SH-SY5Y (cell line): ENCODE results near the gene CFAP97.

Source experiments
- GATA2 ChIP-seq: IDR thresholded peaks from 2 replicates; pipeline ENCODE4 v1.6.1; 2011; ENCODE audit warnings: mild to moderate bottlenecking, low read depth, low read length
- GATA3 ChIP-seq: IDR thresholded peaks from 2 replicates; pipeline ENCODE4 v1.6.1; 2011; ENCODE audit warnings: low read depth, mild to moderate bottlenecking, low read length, moderate library complexity

DNA sequence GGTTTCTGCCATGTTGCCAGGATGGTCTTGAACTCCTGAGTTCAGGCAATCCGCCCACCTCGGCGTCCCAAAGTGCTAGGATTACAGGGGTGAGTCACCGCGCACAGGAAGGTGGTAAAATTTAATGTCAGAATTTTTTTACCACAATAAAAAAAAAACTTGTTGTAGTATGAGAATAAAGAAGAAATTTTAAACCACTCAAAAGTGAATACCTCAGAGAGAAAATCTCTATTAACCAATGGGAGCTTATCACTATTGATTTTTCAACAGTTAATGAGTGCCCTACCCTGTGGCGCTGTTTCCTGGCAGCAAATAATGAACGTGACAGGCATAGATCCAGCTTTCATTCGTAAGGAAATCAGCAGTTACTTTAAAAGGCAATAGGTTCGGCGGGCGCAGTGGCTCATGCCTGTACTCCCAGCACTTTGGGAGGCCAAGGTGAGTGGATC lies 93.4 kb downstream of the CFAP97 start:
- no peak for TF ChIP-seq GATA3
- no peak for TF ChIP-seq GATA2
